GM21367 (cell line): ENCODE results near the gene TSN.
"Not testable (repeated sequence)": the region's sequence is repeated elsewhere in the genome, so short reads cannot be mapped to it uniquely, and the experiment has no call there.

Source experiments
- ATAC-seq: cut with Tn5 transposase; IDR thresholded peaks from one replicate; pipeline ENCODE4 v1.9.1; 2021; ENCODE audit not compliant: unreplicated experiment

The TSN gene

GRCh38 chr2:121798617-121799016 lies 43.2 kb downstream of the TSN start:
- no peak for ATAC-seq

- ATAC-seq: no peak
These were observed 46.5 kb downstream of the TSN start for GRCh38 chr2:121801916-121802315.

DNA sequence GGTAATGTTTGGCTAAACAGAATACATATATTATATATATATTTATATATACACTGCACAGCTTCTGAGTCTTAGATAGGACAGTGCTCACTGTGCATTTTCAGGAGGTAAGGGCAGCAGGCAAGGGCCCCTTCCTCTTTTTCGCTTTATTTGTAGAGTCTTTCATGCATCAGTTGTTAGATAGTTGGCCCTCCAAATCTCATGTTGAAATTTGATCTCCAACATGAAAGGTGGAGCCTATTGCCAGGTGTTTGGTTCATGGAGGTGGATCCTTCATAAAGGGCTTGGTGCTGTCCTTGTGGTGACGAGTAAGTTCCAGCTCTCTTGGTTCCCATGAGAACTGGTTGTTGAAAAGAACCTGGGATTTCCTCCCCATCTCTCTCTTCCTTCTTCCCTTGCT lies 48.1 kb downstream of the TSN start:
- no peak for ATAC-seq

- peak; percentile 85 for ATAC-seq
These were observed 48.9 kb downstream of the TSN start for GRCh38 chr2:121804340-121804739.

DNA sequence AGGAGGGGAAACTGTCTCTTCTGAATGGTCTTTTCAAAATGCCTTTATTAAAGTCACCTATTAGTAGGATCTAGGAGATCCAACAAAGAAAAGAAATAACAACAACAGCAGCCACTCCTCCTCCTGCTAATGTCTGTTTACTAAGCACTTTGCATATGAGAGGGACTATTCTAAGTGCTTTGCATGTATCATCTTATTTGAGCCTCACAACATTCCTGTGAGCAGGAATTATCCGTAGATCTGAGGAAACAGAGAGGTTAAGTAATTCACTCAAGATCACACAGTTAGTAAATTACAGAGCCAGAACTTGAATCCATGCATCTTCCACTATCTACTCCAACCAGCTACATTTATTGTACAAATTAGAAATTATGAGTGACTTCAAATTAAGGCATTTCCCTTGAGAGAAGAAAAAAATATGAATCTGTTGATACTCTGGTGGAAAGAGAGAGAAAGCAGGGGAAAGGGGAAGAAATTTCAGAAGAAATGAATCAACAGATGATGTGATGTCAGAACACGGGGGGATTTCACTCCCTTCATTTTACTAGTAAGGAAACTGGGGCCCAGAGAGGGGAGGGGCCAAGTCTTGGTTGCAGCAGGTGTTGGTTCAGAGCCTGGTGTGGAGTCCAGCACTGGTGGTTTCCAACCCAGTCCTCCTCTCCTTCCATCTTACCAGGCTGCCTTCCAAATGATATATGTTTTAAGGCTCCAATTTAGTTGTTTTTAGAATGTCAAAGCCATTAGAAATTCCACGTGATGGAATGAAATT lies 49.7 kb downstream of the TSN start:
- ATAC-seq: no peak

DNA sequence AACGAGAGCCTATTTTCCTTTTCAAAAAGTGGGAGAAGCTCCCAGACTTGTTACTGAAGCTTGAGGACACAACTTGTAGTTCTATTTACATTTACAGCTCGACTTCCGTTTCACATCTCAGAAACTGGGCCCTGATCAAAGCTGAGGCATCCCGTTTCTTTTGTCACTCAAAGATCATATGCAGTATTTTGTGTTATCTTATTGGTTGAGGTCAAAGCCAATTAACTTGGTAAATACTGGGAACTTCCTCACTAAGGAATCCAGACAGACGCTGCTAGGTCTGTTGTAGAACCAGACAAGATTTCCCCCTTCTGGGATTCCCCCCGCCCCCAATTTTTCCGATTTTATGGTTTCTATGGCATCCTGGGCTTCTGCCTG lies 50.3 kb downstream of the TSN start:
- no peak for ATAC-seq

DNA sequence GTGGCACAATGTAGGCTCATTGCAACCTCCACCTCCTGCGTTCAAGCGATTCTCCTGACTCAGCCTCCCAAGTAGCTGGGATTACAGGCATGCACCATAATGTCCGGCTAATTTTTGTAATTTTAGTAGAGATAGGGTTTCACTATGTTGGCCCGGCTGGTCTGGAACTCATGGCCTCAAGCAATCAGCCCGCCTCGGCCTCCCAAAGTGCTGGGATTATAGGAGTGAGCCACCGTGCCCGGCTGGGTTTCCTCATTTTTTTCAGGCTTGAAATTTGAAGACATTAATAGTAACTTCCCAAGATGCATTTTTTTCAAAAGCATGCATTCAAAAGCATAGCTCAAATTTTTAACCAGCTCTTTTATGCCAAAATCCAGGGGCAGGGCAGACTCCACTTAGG lies 52.3 kb downstream of the TSN start:
- not testable (repeated sequence) for ATAC-seq

- no peak for ATAC-seq
These were observed 54.2 kb downstream of the TSN start for GRCh38 chr2:121809607-121810006.

DNA sequence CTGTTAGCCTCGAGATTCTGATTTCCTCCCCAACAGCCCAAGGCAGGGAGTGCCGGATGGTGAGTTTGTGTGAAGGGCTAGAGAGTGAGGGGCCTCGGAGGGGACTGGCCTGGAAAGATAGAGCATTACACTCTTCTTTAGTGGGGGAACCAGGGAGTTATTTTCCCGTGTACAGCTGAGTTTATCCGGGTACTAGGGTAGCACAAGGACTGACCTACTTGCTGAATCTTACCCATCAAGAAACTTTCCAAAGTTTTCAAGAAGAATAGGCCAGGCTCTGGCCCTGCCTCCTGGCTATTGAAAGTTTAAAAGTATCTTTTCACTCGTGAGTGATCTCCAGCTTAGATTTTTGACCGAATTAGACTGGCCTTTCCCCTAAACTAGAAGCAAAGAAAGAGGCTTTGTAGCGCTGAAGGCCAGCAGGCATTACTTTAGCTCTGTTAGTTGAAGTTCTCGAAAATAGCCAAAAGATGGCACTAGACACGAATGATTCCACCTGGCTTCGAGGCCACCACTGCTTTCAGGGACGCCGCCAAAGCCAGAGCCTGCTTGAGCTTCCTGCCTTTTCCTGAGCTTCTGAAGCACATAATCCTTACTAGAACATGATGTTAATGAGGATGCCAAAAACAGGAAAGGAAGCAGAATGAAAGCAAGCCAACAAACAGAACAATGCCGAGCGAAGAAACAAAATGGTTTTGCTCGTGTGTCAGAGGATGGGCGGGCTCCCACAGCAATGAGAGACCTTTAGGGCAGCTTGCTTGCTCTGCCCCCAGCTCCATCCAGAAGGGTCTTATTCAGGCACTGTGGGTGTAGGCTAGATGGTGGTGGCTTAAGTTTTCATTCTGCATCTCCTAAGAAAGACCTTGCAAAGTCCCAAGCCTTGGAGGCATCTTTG lies 55.8 kb downstream of the TSN start:
- peak; percentile 64 for ATAC-seq

GRCh38 chr2:121813083-121813482 lies 57.6 kb downstream of the TSN start:
- ATAC-seq: not testable (repeated sequence)

- ATAC-seq: no peak
These were observed 59.8 kb downstream of the TSN start for GRCh38 chr2:121815216-121815615.

DNA sequence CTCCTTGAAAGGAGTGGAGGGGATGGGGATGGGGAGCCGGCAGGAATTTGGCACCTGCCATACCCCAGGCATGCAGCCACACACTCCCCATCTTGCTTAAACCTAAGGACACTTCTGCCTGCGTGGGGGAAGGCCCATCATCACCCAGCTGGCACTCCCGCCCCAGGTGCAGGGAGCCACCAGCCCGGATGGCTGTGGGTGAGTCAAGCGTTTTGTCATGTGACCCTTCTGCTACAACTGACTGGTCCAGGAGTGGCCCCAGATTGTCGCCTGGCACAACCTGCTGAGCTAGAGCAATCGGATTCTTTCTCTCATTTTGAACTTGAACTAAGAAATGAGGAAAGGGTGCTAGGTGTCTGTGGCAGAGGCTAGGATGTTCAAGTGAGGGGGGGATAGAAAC lies 61.3 kb downstream of the TSN start:
- no peak for ATAC-seq

GRCh38 chr2:121817304-121817703 lies 61.9 kb downstream of the TSN start:
- ATAC-seq: not testable (repeated sequence)
